ENCODE results near the gene HOXD12. TPM values are rescaled to one million over a fixed set of nuclear protein-coding genes. Genes with fewer than 3 reads are reported as not detected.

HOXD12 gene
- total RNA-seq, 6 experiments from 2014 or later = not detected

DNA sequence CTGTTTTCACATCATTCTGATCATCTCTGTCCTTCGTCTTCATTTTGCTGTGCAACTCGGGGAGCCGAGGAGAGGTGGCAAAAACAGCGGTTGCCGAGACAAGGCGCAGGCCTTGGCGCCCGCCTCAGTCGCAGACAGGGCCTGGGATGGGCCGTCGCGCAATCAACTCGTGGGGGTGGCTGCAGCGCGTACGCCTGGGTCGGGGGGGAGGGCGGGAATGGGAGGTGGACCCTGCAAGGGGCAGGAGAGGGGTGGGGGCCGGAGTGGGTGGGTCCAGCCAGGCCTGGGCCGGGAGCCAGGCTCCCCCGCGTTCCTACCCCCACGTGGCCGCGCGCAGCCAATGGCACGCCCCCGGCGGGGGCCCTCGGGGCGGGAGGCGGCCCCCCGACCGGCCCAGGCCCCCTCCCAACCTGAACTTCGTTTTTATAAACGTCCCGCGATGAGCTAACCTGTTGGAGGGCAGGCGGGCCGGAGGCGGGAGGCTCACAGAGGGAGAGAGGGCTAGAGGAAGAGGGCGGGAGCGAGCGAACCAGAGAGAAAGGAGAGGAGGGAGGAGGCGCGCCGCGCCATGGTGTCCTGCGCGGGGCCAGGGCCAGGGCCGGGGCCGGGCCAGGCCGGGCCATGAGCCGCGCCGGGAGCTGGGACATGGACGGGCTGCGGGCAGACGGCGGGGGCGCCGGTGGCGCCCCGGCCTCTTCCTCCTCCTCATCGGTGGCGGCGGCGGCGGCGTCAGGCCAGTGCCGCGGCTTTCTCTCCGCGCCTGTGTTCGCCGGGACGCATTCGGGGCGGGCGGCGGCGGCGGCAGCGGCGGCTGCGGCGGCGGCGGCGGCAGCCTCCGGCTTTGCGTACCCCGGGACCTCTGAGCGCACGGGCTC is 7.1 kb upstream of the HOXD12 start, which contains the start of gene HOXD13:
TSS of gene HOXD13 (plus strand) at position 452 of the 875 bp plus-strand sequence. CDS start at position 622, 170 bp downstream.
- Histone ChIP-seq H3K4me1 (peaks cover 0 to 30% (median 8%) of the 10 kb centered on the region in 4 donors), H3K9me3 (no peaks in the 10 kb centered on the region), H3K4me3 (no peak within 1 kb of the TSS), H3K27ac (no peak within 1 kb of the TSS), H3K27me3 (peaks cover 24 to 84% of the 10 kb centered on the region in 2 donors), H3K36me3 (no peaks in the 10 kb centered on the region)
- no peak for ATAC-seq
- DNase-seq = no peak
- no peak for TF ChIP-seq POLR2A (IDR thresholded peaks at IDR 0.05)
- under 1% methylated on average over 17 of the region's 95 CpGs for WGBS (ENCODE audit: insufficient coverage, low coverage, low lambda C conversion rate, missing lambda C conversion rate)
- intact Hi-C loops (cut with DNase I) = loop anchor here in 1 of 2 donors (10.0 kb wide), 1 partner anchor 738 kb away; no protein-coding TSS in a partner anchor

DNA sequence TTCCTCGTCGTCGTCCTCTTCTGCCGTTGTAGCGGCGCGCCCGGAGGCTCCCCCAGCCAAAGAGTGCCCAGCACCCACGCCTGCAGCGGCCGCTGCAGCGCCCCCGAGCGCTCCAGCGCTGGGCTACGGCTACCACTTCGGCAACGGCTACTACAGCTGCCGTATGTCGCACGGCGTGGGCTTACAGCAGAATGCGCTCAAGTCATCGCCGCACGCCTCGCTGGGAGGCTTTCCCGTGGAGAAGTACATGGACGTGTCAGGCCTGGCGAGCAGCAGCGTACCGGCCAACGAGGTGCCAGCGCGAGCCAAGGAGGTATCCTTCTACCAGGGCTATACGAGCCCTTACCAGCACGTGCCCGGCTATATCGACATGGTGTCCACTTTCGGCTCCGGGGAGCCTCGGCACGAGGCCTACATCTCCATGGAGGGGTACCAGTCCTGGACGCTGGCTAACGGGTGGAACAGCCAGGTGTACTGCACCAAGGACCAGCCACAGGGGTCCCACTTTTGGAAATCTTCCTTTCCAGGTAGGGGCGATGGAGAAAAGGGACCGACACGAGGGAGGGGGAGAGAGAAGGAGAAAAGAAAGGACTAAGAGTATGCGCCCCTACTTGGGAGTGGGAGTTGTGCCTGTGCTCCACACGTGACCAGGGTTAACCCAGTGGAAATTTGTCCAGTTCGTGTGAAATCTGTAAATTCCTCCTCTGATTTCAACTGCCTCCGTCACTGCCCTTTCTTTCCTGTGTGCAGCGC is 6.3 kb upstream of the HOXD12 start:
- Histone ChIP-seq H3K4me3 (no peak overlapping the region), H3K4me1 (peaks cover 0 to 25% (median 7%) of the 10 kb centered on the region in 4 donors), H3K27ac (no peak overlapping the region), H3K36me3 (no peaks in the 10 kb centered on the region), H3K9me3 (no peaks in the 10 kb centered on the region), H3K27me3 (peaks cover 24 to 84% of the 10 kb centered on the region in 2 donors)
- TF ChIP-seq, protein P1, sequence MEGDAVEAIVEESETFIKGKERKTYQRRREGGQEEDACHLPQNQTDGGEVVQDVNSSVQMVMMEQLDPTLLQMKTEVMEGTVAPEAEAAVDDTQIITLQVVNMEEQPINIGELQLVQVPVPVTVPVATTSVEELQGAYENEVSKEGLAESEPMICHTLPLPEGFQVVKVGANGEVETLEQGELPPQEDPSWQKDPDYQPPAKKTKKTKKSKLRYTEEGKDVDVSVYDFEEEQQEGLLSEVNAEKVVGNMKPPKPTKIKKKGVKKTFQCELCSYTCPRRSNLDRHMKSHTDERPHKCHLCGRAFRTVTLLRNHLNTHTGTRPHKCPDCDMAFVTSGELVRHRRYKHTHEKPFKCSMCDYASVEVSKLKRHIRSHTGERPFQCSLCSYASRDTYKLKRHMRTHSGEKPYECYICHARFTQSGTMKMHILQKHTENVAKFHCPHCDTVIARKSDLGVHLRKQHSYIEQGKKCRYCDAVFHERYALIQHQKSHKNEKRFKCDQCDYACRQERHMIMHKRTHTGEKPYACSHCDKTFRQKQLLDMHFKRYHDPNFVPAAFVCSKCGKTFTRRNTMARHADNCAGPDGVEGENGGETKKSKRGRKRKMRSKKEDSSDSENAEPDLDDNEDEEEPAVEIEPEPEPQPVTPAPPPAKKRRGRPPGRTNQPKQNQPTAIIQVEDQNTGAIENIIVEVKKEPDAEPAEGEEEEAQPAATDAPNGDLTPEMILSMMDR (IDR thresholded peaks at IDR 0.05) = no peak
- TF ChIP-seq POLR2A (IDR thresholded peaks at IDR 0.05) = no peak
- 5% methylated on average over 17 of the region's 53 CpGs for WGBS (ENCODE audit: insufficient coverage, low coverage, low lambda C conversion rate, missing lambda C conversion rate)
- no peak for ATAC-seq
- DNase-seq = peak in 1 of 3 donors; percentile 56
- intact Hi-C loops (cut with DNase I) = loop anchor here in 1 of 2 donors (10.0 kb wide), 1 partner anchor 739 kb away; no protein-coding TSS in a partner anchor

DNA sequence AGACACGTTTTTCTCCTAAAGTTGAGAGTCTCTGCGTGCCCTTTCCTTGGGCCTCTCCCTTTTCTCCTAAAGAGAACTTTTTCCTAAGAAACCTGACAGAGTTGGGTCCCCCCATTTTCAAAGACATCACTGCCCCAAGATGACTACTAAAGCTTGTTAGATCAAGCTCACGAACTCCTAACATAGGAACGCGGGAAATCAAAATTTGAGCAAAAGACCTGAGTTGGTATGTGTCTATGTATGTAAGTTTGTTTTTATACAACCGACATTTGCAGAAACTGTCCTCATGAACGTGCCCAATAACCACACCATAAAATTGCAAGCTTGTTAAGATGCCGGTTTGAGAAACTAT is 5.7 kb upstream of the HOXD12 start:
- Histone ChIP-seq H3K36me3 (no peaks in the 10 kb centered on the region), H3K27ac (no peak overlapping the region), H3K4me3 (no peak overlapping the region), H3K27me3 (peaks cover 20 to 84% of the 10 kb centered on the region in 2 donors), H3K4me1 (peaks cover 0 to 23% (median 6%) of the 10 kb centered on the region in 4 donors), H3K9me3 (no peaks in the 10 kb centered on the region)
- DNase-seq (no peak), ATAC-seq (no peak)
- intact Hi-C loops (cut with DNase I) = loop anchor here in 1 of 2 donors (10.0 kb wide), 1 partner anchor 739 kb away; no protein-coding TSS in a partner anchor
- under 1% methylated on average over 8 of the region's 8 CpGs for WGBS (ENCODE audit: insufficient coverage, low coverage, low lambda C conversion rate, missing lambda C conversion rate)
- TF ChIP-seq, protein P1 (IDR thresholded peaks at IDR 0.05) = no peak
- TF ChIP-seq POLR2A (IDR thresholded peaks at IDR 0.05) = no peak

DNA sequence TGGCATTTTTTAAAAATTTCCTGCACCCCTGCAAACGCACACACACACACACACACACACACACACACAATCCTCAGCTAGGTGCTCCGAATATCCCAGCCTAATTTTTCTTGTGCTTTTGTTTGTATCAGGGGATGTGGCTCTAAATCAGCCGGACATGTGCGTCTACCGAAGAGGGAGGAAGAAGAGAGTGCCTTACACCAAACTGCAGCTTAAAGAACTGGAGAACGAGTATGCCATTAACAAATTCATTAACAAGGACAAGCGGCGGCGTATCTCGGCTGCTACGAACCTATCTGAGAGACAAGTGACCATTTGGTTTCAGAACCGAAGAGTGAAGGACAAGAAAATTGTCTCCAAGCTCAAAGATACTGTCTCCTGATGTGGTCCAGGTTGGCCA is 5.2 kb upstream of the HOXD12 start:
- no peak overlapping the region for H3K27ac ChIP-seq
- no peak overlapping the region for H3K4me3 ChIP-seq
- DNase-seq = no peak
- peaks cover 0 to 23% (median 6%) of the 10 kb centered on the region in 4 donors for H3K4me1 ChIP-seq
- no peak for ATAC-seq
- H3K36me3 ChIP-seq = no peaks in the 10 kb centered on the region
- 4% methylated on average over 12 of the region's 12 CpGs for WGBS (ENCODE audit: insufficient coverage, low coverage, low lambda C conversion rate, missing lambda C conversion rate)
- H3K27me3 ChIP-seq = peaks cover 19 to 83% of the 10 kb centered on the region in 2 donors
- intact Hi-C loops (cut with DNase I) = loop anchor here in 1 of 2 donors (10.0 kb wide), 1 partner anchor 740 kb away; no protein-coding TSS in a partner anchor
- no peaks in the 10 kb centered on the region for H3K9me3 ChIP-seq
- no peak for TF ChIP-seq POLR2A (IDR thresholded peaks at IDR 0.05)
- TF ChIP-seq, protein P1 (IDR thresholded peaks at IDR 0.05) = no peak
